ENCODE measurements around the gene PLAAT2.
"Not testable (repeated sequence)": the region's sequence is repeated elsewhere in the genome, so short reads cannot be mapped to it uniquely, and the experiment has no call there.

The PLAAT2 gene

GRCh38 chr11:63547061-63547460, 16.1 kb downstream of the PLAAT2 start:
- no peak for DNase-seq

- DNase-seq: no peak
These were observed 19.5 kb downstream of the PLAAT2 start for GRCh38 chr11:63543711-63544110.

- not testable (repeated sequence) for DNase-seq
These were observed 20.7 kb downstream of the PLAAT2 start for GRCh38 chr11:63542506-63542905.

GRCh38 chr11:63537293-63538101, 25.7 kb downstream of the PLAAT2 start:
- DNase-seq: no peak

GRCh38 chr11:63536669-63537292, 26.4 kb downstream of the PLAAT2 start, which contains the start of gene PLAAT4:
Gene PLAAT4 (plus strand): TSS chr11:63536808. CDS start chr11:63536869, 61 bp downstream.
- no peak for DNase-seq

GRCh38 chr11:63535734-63536133, 27.4 kb downstream of the PLAAT2 start:
- DNase-seq: no peak

- no peak for DNase-seq
These were observed 28.2 kb downstream of the PLAAT2 start for GRCh38 chr11:63534895-63535461.

GRCh38 chr11:63534076-63534475, 29.1 kb downstream of the PLAAT2 start:
- no peak for DNase-seq

GRCh38 chr11:63532799-63533475, 30.2 kb downstream of the PLAAT2 start:
- no peak for DNase-seq

GRCh38 chr11:63532117-63532516, 31.1 kb downstream of the PLAAT2 start:
- DNase-seq: no peak

- not testable (repeated sequence) for DNase-seq
These were observed 31.9 kb downstream of the PLAAT2 start for GRCh38 chr11:63531074-63531792.

- DNase-seq: no peak
These were observed 33.2 kb downstream of the PLAAT2 start for GRCh38 chr11:63530021-63530420.

- not testable (repeated sequence) for DNase-seq
These were observed 33.8 kb downstream of the PLAAT2 start for GRCh38 chr11:63529373-63529772.

- not testable (repeated sequence) for DNase-seq
These were observed 34.4 kb downstream of the PLAAT2 start for GRCh38 chr11:63528729-63529278.

- DNase-seq: not testable (repeated sequence)
These were observed 35.0 kb downstream of the PLAAT2 start for GRCh38 chr11:63528156-63528555.

- no peak for DNase-seq
These were observed 35.5 kb downstream of the PLAAT2 start for GRCh38 chr11:63527667-63528066.

- DNase-seq: no peak
These were observed 40.0 kb downstream of the PLAAT2 start for GRCh38 chr11:63523151-63523550.

- DNase-seq: no peak
These were observed 41.3 kb downstream of the PLAAT2 start for GRCh38 chr11:63521896-63522295.

- DNase-seq: no peak
These were observed 42.5 kb downstream of the PLAAT2 start for GRCh38 chr11:63520606-63521170.

GRCh38 chr11:63518548-63518947, 44.6 kb downstream of the PLAAT2 start:
- DNase-seq: no peak

- no peak for DNase-seq
These were observed 46.0 kb downstream of the PLAAT2 start for GRCh38 chr11:63517156-63517555.

- DNase-seq: no peak
These were observed 47.1 kb downstream of the PLAAT2 start for GRCh38 chr11:63516109-63516508.

Data from NCI-H187 (cell line).